ENCODE results near the gene H2AZ1.
A peak's percentile ranks its signal among the peaks of the same experiment; 100 is the strongest.

Gene H2AZ1

GRCh38 chr4:99946356-99947189 lies 3.5 kb downstream of the H2AZ1 start, which contains the start of gene DNAJB14:
Gene DNAJB14 (minus strand): TSS chr4:99946618. CDS start chr4:99946571, 47 bp downstream.
- DNase-seq (ENCODE audit: low read depth): peak; percentile 69

GRCh38 chr4:99945718-99946355 lies 4.2 kb downstream of the H2AZ1 start:
- no peak for DNase-seq (ENCODE audit: low read depth)

- no peak for DNase-seq (ENCODE audit: low read depth)
Measured at GRCh38 chr4:99943904-99944437, 6.1 kb downstream of the H2AZ1 start.

- DNase-seq (ENCODE audit: low read depth): no peak
Measured at GRCh38 chr4:99938243-99938753, 11.8 kb downstream of the H2AZ1 start.

GRCh38 chr4:99934891-99935290 lies 15.2 kb downstream of the H2AZ1 start:
- DNase-seq (ENCODE audit: low read depth): no peak

GRCh38 chr4:99927566-99927965 lies 22.5 kb downstream of the H2AZ1 start:
- peak; percentile 57 for DNase-seq (ENCODE audit: low read depth)

- DNase-seq (ENCODE audit: low read depth): no peak
Measured at GRCh38 chr4:99921174-99921573, 28.9 kb downstream of the H2AZ1 start.

- no peak for DNase-seq (ENCODE audit: low read depth)
Measured at GRCh38 chr4:99918656-99919055, 31.4 kb downstream of the H2AZ1 start.

GRCh38 chr4:99917575-99917974 lies 32.5 kb downstream of the H2AZ1 start:
- no peak for DNase-seq (ENCODE audit: low read depth)

- peak; percentile 11 for DNase-seq (ENCODE audit: low read depth)
Measured at GRCh38 chr4:99915449-99915848, 34.6 kb downstream of the H2AZ1 start.
